Measurements from ENCODE around the gene ATP6V1E1. TPM values are rescaled to one million over a fixed set of nuclear protein-coding genes. Genes with fewer than 3 reads are reported as not detected.

The ATP6V1E1 gene
- total RNA-seq, 2 donors from 2014 or later, result 122 to 163 TPM

DNA sequence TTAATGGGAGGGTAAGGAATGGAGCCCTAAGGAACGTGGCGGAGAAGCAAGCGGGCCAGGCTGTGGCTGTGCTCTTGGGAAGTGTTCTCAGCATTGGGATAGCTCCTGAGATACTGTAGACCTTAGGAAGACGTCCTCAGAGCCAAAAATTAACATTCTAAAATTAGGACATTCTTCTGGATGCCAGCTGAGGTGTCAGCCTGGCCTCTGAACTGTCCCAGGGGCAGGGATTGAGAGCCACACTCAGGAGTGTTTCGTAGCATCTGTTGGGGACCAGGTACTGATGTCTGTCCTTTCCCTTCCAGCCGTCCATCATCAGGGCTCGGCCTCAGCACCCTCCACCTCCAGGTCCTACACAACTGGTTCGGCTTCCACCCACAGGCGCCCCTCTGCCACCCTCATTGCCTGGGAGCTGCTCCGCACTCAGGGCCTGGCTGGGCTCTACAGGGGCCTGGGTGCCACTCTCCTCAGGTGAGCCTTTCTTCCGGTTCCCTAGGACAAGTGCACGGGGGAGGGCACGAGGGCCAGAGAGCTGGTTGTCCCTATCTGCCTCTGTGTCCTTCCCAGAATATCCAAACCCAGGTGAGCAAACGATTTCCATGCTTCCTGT, 41.6 kb downstream of the ATP6V1E1 start:
- H3K4me1 Mint-ChIP-seq (ENCODE audit: low read depth in 2 of 2), result no peaks in the 10 kb centered on the region
- DNase-seq (ENCODE audit: low spot score), result no peak
- no peak for ATAC-seq
- no peaks in the 10 kb centered on the region for H3K36me3 Mint-ChIP-seq
- H3K9me3 Mint-ChIP-seq, result no peaks in the 10 kb centered on the region
- H3K27me3 Mint-ChIP-seq, result no peaks in the 10 kb centered on the region
- H3K4me3 Mint-ChIP-seq, result no peak overlapping the region
- no peak overlapping the region for H3K27ac Mint-ChIP-seq

DNA sequence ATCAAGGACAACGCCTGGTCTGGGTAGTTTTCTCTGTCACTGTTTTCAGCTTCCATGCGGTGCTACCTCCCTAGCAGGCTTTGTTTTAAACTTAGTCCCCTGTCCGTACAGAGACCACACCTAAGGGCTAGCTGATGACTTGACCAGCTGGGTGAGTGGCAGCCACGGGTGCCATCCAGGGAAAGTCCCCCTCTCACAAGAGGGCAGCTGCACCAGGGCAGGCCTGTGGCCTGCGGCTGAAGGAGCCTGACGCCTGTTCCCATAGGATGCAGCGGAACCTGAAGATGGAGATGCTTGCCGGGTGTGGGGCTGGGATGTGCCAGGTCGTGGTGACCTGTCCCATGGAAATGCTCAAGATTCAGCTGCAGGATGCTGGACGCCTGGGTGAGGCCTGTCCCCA, 45.4 kb downstream of the ATP6V1E1 start:
- H3K27ac Mint-ChIP-seq, result no peak overlapping the region

DNA sequence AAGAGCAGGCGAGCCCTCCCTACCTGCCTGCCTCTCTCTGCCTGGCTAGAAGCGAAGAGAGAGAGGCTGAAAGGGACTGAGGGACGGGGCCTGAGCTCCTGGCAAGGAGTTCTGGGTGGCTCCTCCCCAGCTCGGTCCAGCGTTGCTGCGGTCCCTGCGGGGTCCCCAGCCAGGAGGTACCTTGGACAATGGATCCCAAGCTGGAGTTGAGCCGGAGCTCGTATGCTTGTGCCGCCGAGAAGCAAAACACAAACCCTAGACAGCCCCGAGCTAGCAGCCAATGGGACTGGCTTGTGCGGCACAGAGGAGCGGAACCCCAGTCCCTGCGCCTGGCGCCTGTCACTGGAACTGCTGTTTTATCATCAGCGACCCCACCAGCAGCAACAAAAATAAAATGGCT, 46.9 kb downstream of the ATP6V1E1 start:
- no peaks in the 10 kb centered on the region for H3K4me1 Mint-ChIP-seq (ENCODE audit: low read depth in 2 of 2)
- H3K36me3 Mint-ChIP-seq, result no peaks in the 10 kb centered on the region
- no peaks in the 10 kb centered on the region for H3K27me3 Mint-ChIP-seq
- H3K27ac Mint-ChIP-seq, result no peak overlapping the region
- H3K4me3 Mint-ChIP-seq, result no peak overlapping the region
- DNase-seq (ENCODE audit: low spot score) (no peak), ATAC-seq (no peak)
- no peaks in the 10 kb centered on the region for H3K9me3 Mint-ChIP-seq

More for the DNA sequence above, 45.4 kb downstream of the ATP6V1E1 start:
- Mint-ChIP-seq H3K36me3 (no peaks in the 10 kb centered on the region), H3K27me3 (no peaks in the 10 kb centered on the region), H3K4me3 (no peak overlapping the region), H3K4me1 (ENCODE audit: low read depth in 2 of 2) (no peaks in the 10 kb centered on the region), H3K9me3 (no peaks in the 10 kb centered on the region)
- DNase-seq (ENCODE audit: low spot score), result no peak
- ATAC-seq, result no peak

DNA sequence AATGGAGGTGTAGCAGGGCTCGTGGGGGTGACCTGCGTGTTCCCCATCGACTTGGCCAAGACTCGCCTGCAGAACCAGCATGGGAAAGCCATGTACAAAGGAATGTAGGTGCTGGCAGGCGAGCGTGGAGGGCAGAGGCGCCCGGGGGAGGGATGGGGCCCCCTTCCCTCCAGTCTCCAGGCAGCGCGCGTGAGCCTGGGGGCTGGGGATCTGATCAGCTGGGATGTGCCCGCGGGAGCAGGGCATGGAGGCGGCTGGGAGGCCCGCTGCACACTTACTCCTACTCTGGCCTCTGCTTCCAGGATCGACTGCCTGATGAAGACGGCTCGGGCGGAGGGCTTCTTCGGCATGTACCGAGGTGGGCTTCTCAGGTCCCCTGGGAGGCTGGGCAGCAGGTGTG, 47.5 kb downstream of the ATP6V1E1 start:
- no peak overlapping the region for H3K4me3 Mint-ChIP-seq
- no peaks in the 10 kb centered on the region for H3K27me3 Mint-ChIP-seq
- no peak for DNase-seq (ENCODE audit: low spot score)
- H3K4me1 Mint-ChIP-seq (ENCODE audit: low read depth in 2 of 2), result no peaks in the 10 kb centered on the region
- H3K27ac Mint-ChIP-seq, result no peak overlapping the region
- peak; percentile 10 to 38 for ATAC-seq
- H3K9me3 Mint-ChIP-seq, result no peaks in the 10 kb centered on the region
- H3K36me3 Mint-ChIP-seq, result no peaks in the 10 kb centered on the region

DNA sequence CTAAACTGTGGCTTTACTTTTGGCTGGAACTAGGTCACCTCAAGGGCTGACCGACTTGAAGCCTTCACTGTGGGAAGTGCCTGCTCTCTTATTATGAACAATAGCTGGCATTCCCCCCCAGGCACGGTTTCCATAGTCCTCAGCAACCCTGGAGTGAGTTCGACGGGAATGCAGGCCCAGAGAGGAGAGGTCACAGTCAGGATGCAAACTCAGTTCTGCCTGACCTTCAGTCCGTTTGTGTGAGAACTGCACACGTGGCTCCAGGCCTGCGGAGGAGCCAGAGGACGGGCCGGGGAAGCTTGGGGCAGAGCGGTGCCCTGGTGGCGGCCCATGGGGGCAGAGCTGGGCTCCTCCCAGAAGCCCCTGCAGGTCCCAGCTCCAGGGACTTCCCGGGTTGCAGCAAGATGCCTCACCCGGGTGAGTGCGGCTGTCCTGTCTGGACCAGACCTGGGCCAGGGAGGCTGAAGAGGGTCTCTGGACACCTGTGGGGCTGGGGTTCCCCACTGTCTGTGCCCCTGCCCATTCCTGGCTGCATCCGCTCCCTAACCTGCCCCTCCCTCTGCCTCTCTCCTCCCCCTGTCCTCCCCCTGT, 48.0 kb downstream of the ATP6V1E1 start:
- Mint-ChIP-seq H3K36me3 (no peaks in the 10 kb centered on the region), H3K27ac (no peak overlapping the region), H3K4me3 (no peak overlapping the region), H3K27me3 (no peaks in the 10 kb centered on the region), H3K9me3 (no peaks in the 10 kb centered on the region), H3K4me1 (ENCODE audit: low read depth in 2 of 2) (no peaks in the 10 kb centered on the region)
- ATAC-seq, result peak; percentile 41 to 59
- no peak for DNase-seq (ENCODE audit: low spot score)

DNA sequence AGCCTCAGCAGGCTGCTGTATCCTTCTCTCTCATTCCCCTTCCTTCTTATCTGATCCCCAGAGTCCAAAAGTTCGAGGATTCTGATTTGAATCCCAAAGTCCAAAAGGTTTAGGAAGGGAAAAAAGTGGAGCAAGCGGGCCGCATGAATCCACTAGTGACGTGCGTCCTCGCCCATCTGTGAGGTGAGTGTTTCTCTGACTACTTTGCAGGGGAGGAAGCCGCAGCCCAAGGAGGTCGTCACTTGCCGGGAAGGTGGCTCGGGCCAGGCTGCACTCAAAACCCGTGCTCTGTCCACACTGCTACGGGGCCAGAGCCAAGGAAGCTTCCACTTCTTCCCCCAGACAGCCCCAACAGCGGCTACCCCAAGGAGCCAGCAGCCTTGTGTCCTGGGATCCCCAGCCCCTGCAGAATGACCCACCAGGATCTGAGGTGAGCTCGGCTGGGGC, 49.0 kb downstream of the ATP6V1E1 start:
- Mint-ChIP-seq H3K9me3 (no peaks in the 10 kb centered on the region), H3K27me3 (no peaks in the 10 kb centered on the region), H3K4me1 (ENCODE audit: low read depth in 2 of 2) (no peaks in the 10 kb centered on the region), H3K36me3 (no peaks in the 10 kb centered on the region), H3K4me3 (no peak overlapping the region), H3K27ac (no peak overlapping the region)
- DNase-seq (ENCODE audit: low spot score) (no peak), ATAC-seq (no peak)

DNA sequence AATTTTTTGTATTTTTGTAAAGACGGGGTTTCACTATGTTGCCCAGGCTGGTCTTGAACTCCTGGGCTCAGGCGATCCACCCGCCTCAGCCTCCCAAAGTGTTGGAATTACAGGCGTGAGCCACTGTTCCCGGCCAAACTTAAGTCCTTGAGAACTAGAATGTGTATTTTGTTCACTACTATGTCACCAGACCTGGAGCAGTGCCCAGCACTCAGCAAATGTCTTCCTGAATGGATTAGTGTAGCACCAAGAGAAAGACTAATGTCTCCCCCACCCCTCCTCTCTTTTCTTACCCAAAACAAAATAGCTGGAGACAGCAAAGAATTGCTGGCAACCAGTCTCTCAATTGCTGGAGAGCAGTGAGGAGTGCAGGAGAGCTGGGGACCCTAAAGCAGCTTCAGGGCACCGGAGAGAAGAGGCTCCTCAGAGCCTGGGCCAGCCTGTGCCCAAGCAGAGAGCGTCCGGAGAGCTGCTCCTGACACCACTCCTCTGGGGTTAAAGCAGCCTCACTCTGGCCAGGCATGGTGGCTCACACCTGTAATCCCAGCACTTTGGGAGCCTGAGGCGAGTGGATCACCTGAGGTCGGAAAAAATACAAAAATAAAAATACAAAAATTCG, 50.3 kb downstream of the ATP6V1E1 start:
- DNase-seq (ENCODE audit: low spot score), result no peak
- no peak for ATAC-seq
- H3K4me3 Mint-ChIP-seq, result no peak overlapping the region
- no peaks in the 10 kb centered on the region for H3K9me3 Mint-ChIP-seq
- H3K27ac Mint-ChIP-seq, result no peak overlapping the region
- H3K36me3 Mint-ChIP-seq, result no peaks in the 10 kb centered on the region
- H3K4me1 Mint-ChIP-seq (ENCODE audit: low read depth in 2 of 2), result no peaks in the 10 kb centered on the region
- H3K27me3 Mint-ChIP-seq, result no peaks in the 10 kb centered on the region

DNA sequence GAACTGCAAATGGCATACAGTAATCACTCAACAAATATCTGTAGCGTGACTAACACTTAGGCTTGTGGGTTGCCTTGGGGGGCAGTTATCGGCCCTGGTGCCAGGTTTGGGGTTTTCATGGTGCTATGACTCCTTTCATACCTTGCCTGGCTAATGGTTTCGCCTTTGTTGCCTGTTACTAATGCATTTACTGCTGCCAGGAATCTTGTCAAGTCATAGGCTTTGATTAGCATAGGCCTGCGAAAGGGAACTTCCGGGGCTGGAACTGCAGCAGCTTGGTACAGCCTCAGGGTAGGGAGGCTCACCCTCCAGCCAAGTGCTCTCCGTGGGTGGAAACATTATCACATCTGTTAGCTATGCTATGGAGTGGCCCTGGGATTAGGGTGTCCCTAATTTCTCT, 52.1 kb downstream of the ATP6V1E1 start:
- Mint-ChIP-seq H3K4me3 (no peak overlapping the region), H3K27ac (no peak overlapping the region), H3K36me3 (no peaks in the 10 kb centered on the region), H3K27me3 (no peaks in the 10 kb centered on the region), H3K9me3 (no peaks in the 10 kb centered on the region), H3K4me1 (ENCODE audit: low read depth in 2 of 2) (no peaks in the 10 kb centered on the region)
- no peak for DNase-seq (ENCODE audit: low spot score)
- no peak for ATAC-seq

DNA sequence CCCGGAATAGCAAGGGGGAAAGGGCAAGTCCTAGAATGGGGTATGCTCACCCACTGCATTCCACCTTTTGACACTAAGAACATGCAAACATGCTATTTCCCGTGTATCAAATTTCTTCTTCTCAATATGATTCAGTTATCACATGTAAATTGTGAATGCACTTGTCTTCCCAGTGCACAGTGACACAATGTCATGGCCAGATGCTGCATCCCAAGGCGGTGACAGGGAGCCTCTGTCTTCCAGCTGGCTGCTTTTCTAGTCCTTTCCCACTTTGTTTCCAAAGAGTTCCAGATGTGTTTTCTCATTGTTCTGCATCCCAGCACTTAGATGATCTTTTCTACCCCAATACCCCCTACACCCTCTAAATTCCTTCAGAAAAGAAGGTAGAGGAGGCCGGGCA, 52.9 kb downstream of the ATP6V1E1 start:
- no peaks in the 10 kb centered on the region for H3K9me3 Mint-ChIP-seq
- no peak for ATAC-seq
- H3K4me3 Mint-ChIP-seq, result no peak overlapping the region
- no peaks in the 10 kb centered on the region for H3K4me1 Mint-ChIP-seq (ENCODE audit: low read depth in 2 of 2)
- no peaks in the 10 kb centered on the region for H3K36me3 Mint-ChIP-seq
- no peak overlapping the region for H3K27ac Mint-ChIP-seq
- peaks cover 3 to 5% of the 10 kb centered on the region in 2 donors for H3K27me3 Mint-ChIP-seq
- DNase-seq (ENCODE audit: low spot score), result peak; percentile 8

DNA sequence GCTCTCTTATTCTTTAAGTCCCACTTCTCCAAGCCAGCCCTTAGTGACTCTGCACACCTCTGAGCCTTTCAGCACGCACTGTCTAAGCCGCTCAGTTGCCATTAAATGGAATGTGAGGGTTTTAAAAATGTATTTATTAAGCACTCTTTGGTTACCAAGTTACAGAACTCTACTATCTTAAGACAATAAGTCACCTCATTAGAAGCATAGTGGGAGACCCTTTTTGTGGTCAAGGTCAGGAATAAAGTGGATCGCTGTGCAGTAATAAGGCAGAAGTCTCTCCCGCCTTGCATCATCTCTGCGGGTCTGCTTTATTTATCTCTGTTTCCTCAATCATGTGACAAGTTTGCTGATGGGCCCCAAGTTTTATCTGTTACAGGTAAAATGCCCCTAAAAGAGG, 53.4 kb downstream of the ATP6V1E1 start:
- Mint-ChIP-seq H3K36me3 (no peaks in the 10 kb centered on the region), H3K4me3 (no peak overlapping the region), H3K27me3 (peaks cover 6 to 9% of the 10 kb centered on the region in 2 donors), H3K27ac (no peak overlapping the region), H3K4me1 (ENCODE audit: low read depth in 2 of 2) (no peaks in the 10 kb centered on the region), H3K9me3 (no peaks in the 10 kb centered on the region)
- DNase-seq (ENCODE audit: low spot score) (peak; percentile 12), ATAC-seq (no peak)

DNA sequence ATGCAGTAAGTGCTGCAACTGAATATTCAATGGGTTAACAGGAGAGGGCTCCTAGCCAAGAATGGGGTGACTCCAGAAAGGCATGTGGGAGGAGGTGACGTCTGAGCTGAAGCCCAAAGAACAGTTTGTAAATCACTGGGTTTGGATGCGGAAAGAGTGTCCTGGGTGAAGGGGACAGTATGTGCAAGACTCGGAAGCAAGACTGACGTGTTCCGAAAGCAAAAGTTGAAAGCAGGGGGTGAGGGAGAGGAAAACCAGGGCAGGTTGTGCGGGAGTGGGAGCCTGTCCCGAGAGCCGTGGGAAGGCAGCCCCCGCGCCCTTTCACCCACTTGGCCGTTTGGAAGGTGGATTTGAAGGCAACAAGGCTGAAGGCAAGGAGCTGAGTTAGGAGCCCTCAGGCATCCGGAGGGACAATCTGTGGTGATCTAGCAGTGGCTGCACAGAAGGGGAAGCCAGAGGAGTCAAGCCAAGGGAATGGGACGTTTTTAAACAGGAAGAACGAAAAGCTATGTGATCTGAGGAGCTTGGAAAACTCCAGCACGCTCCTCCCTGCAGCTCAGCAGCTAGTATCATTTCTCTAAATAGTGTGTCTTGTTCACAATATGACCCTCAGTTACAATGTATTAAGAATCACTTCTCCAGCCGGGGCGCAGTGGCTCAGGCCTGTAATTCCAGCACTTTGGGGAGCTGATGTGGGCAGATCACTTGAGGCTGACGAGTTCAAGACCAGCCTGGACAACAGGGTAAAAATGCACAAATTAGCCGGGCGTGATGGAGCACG, 57.5 kb downstream of the ATP6V1E1 start:
- DNase-seq (ENCODE audit: low spot score) (peak; percentile 22), ATAC-seq (no peak)
- Mint-ChIP-seq H3K36me3 (no peaks in the 10 kb centered on the region), H3K4me1 (ENCODE audit: low read depth in 2 of 2) (no peaks in the 10 kb centered on the region), H3K4me3 (no peak overlapping the region), H3K9me3 (no peaks in the 10 kb centered on the region), H3K27me3 (peaks cover 7 to 9% of the 10 kb centered on the region in 2 donors), H3K27ac (no peak overlapping the region)

DNA sequence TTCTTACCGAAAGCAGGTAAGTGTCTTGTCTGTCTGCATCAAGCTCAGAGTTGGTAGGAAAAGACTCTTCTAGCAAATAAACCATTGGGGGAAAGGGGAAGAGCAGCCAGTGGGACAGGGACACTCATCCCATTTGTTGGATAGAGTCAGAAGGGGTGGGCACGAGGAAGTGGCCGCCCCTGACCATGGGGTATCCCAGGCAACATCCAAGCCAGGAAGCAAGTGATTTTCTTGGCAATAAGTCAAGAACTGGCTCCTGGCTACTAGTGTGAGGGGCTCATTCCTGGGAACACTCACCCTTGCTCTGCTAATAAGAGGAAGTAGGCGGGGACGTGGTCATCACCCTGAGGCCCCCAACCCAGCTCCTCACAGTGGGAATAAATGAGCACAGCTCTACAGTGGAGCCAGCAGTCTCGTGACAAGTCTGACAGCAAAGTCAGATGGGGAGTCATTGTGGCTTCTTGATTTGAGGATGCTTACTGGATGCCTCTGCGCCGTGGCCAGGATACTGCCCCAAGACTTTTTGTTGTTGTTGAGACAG, 58.5 kb downstream of the ATP6V1E1 start:
- Mint-ChIP-seq H3K27me3 (peaks cover 7 to 9% of the 10 kb centered on the region in 2 donors), H3K4me1 (ENCODE audit: low read depth in 2 of 2) (no peaks in the 10 kb centered on the region), H3K4me3 (no peak overlapping the region), H3K9me3 (no peaks in the 10 kb centered on the region), H3K27ac (no peak overlapping the region), H3K36me3 (no peaks in the 10 kb centered on the region)
- ATAC-seq (no peak), DNase-seq (ENCODE audit: low spot score) (peak; percentile 25)

DNA sequence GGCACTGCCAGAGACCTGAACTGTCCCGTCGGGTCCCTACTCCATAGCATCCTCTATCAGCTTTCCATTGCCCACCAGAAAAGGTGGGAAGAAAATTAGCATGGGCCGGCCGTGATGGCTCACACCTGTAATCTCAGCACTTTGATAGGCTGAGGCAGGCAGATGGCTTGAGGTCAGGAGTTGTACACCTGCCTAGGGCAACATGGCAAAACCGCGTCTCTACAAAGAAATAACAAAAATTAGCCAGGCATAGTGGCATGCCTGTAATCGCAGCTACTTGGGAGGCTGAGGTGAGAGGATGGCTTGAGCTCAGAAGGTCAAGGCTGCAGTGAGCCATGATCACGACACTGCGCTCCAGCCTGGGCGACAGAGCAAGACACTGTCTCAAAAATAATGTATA, 61.8 kb downstream of the ATP6V1E1 start:
- H3K36me3 Mint-ChIP-seq, result no peaks in the 10 kb centered on the region
- no peak for ATAC-seq
- H3K9me3 Mint-ChIP-seq, result no peaks in the 10 kb centered on the region
- H3K27ac Mint-ChIP-seq, result no peak overlapping the region
- H3K27me3 Mint-ChIP-seq, result peaks cover 9% of the 10 kb centered on the region in 2 donors
- peak; percentile 32 for DNase-seq (ENCODE audit: low spot score)
- no peaks in the 10 kb centered on the region for H3K4me1 Mint-ChIP-seq (ENCODE audit: low read depth in 2 of 2)
- H3K4me3 Mint-ChIP-seq, result no peak overlapping the region

Measured in natural killer cell treated with Interleukin-12 subunit alpha and Interleukin-12 subunit beta and Interleukin-15 and Interleukin-18, amount 100 ng/mL, for 72 hours (primary cell).